Caco-2 (cell line): ENCODE data around the gene STAMBP. TPM values are rescaled to one million over a fixed set of nuclear protein-coding genes. Genes with fewer than 3 reads are reported as not detected.

Experiments used
- BruUV-seq: library from RNA; stranded (reverse); fragments of 400-500 nt; replicated peaks from 2 replicates; lab custom pipeline; 2021; lab: Mats Ljungman, UMichigan
- CTCF ChIA-PET: fragments of 300-600 bp; sonication (Branson Sonifier 250); formaldehyde crosslinking; loops from one replicate; lab custom pipeline; 2022; ENCODE audit warnings: antibody characterized with exemption; lab: Charles Lee
- POLR2A ChIA-PET: fragments of 300-600 bp; sonication (Branson Sonifier 250); formaldehyde crosslinking; loops from one replicate; lab custom pipeline; 2022; ENCODE audit warnings: antibody characterized with exemption; lab: Charles Lee
- DNase-seq, 2 experiments: peaks; one replicate each; pipeline versions ENCODE4 v3.0.0 to v3.0.0-alpha.2; 2020 to 2022
- H3K27me3 ChIP-seq: replicated peaks from 2 replicates; pipeline ENCODE4 v1.6.0; 2011; ENCODE audit warnings: low read length; ENCODE audit not compliant: control insufficient read depth, insufficient read depth
- H3K36me3 ChIP-seq: 2 replicates; pipeline ENCODE4 v1.5.1; 2011; ENCODE audit warnings: low read length; ENCODE audit not compliant: control insufficient read depth, insufficient read depth
- H3K4me1 ChIP-seq: fragments of 250-450 bp; sonication (Bioruptor Pico); 2 replicates; pipeline ENCODE4 v1.5.1; 2020; ENCODE audit warnings: mild to moderate bottlenecking
- H3K4me3 ChIP-seq: 2 replicates; pipeline ENCODE4 v1.5.1; 2011; ENCODE audit warnings: low read depth, mild to moderate bottlenecking, control low read depth, low read length
- H3K9me3 ChIP-seq: fragments of 250-450 bp; sonication (Bioruptor Pico); 2 replicates; pipeline ENCODE4 v1.5.1; 2020; ENCODE audit warnings: mild to moderate bottlenecking, moderate library complexity
- H3K27ac Mint-ChIP-seq: one replicate; pipeline ENCODE4 v1.8.0; 2022; ENCODE audit warnings: mixed read lengths; ENCODE audit not compliant: unreplicated experiment
- H3K27me3 Mint-ChIP-seq: one replicate; pipeline ENCODE4 v1.8.0; 2022; ENCODE audit warnings: mixed read lengths; ENCODE audit not compliant: insufficient read depth, unreplicated experiment
- H3K36me3 Mint-ChIP-seq: one replicate; pipeline ENCODE4 v1.8.0; 2022; ENCODE audit warnings: mild to moderate bottlenecking, mixed read lengths; ENCODE audit not compliant: insufficient read depth, unreplicated experiment
- H3K4me1 Mint-ChIP-seq: one replicate; pipeline ENCODE4 v1.8.0; 2022; ENCODE audit warnings: low read depth, mixed read lengths; ENCODE audit not compliant: unreplicated experiment
- H3K4me3 Mint-ChIP-seq: one replicate; pipeline ENCODE4 v1.8.0; 2022; ENCODE audit warnings: mild to moderate bottlenecking, moderate library complexity, mixed read lengths; ENCODE audit not compliant: unreplicated experiment
- H3K9me3 Mint-ChIP-seq: one replicate; pipeline ENCODE4 v1.8.0; 2022; ENCODE audit warnings: mixed read lengths; ENCODE audit not compliant: unreplicated experiment
- intact Hi-C: fragments of 100-400 bp; cut with micrococcal nuclease; formaldehyde crosslinking; loops from one replicate; pipeline ENCODE4 v1.10.0; 2022; ENCODE audit not compliant: unreplicated experiment
- total RNA-seq: library from RNA; stranded (reverse); gene quantifications from 2 replicates; pipeline ENCODE4 v1.2.3, GENCODE V29; 2022
- TF ChIP-seq, protein P1 (sequence below), 2 experiments: fragments of 200-600 bp in 1 of 2; IDR thresholded peaks; 1 replicate in 1 of 2; 2 replicates in 1 of 2; pipeline versions ENCODE4 v1.5.1 to v1.8.0; 2011 to 2022; ENCODE audit warnings: antibody characterized with exemption in 1 of 2, control low read depth in 1 of 2, inconsistent platforms in 1 of 2, low read depth in 1 of 2, low read length in 1 of 2, mild to moderate bottlenecking in 1 of 2, moderate library complexity in 1 of 2; ENCODE audit not compliant: insufficient read depth in 1 of 2, severe bottlenecking in 1 of 2, unreplicated experiment in 1 of 2

STAMBP gene
- total RNA-seq, 1 experiment from 2014 or later: 49.8 TPM

- no TSS peak for BruUV-seq
- Mint-ChIP-seq H3K36me3 (no peaks in the 10 kb centered on the region), H3K27me3 (no peaks in the 10 kb centered on the region), H3K4me3 (no peak overlapping the region), H3K4me1 (no peaks in the 10 kb centered on the region), H3K9me3 (no peaks in the 10 kb centered on the region), H3K27ac (no peak overlapping the region)
- ChIA-PET CTCF (no interaction called here), POLR2A (no interaction called here)
- H3K4me3 ChIP-seq: no peak overlapping the region
- H3K27me3 ChIP-seq: no peaks in the 10 kb centered on the region
- H3K4me1 ChIP-seq: no peaks in the 10 kb centered on the region
- H3K36me3 ChIP-seq: no peaks in the 10 kb centered on the region
- no peak for DNase-seq
- no peaks in the 10 kb centered on the region for H3K9me3 ChIP-seq
- TF ChIP-seq, protein P1, sequence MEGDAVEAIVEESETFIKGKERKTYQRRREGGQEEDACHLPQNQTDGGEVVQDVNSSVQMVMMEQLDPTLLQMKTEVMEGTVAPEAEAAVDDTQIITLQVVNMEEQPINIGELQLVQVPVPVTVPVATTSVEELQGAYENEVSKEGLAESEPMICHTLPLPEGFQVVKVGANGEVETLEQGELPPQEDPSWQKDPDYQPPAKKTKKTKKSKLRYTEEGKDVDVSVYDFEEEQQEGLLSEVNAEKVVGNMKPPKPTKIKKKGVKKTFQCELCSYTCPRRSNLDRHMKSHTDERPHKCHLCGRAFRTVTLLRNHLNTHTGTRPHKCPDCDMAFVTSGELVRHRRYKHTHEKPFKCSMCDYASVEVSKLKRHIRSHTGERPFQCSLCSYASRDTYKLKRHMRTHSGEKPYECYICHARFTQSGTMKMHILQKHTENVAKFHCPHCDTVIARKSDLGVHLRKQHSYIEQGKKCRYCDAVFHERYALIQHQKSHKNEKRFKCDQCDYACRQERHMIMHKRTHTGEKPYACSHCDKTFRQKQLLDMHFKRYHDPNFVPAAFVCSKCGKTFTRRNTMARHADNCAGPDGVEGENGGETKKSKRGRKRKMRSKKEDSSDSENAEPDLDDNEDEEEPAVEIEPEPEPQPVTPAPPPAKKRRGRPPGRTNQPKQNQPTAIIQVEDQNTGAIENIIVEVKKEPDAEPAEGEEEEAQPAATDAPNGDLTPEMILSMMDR (IDR thresholded peaks at IDR 0.05; ENCODE audit: insufficient read depth in 1 of 2, low read depth in 1 of 2, low read length in 1 of 2, severe bottlenecking in 1 of 2, unreplicated experiment in 1 of 2): no peak
- intact Hi-C loops: no loop called here
These were observed 90.1 kb downstream of the STAMBP start for GRCh38 chr2:73918856-73919255.

DNA sequence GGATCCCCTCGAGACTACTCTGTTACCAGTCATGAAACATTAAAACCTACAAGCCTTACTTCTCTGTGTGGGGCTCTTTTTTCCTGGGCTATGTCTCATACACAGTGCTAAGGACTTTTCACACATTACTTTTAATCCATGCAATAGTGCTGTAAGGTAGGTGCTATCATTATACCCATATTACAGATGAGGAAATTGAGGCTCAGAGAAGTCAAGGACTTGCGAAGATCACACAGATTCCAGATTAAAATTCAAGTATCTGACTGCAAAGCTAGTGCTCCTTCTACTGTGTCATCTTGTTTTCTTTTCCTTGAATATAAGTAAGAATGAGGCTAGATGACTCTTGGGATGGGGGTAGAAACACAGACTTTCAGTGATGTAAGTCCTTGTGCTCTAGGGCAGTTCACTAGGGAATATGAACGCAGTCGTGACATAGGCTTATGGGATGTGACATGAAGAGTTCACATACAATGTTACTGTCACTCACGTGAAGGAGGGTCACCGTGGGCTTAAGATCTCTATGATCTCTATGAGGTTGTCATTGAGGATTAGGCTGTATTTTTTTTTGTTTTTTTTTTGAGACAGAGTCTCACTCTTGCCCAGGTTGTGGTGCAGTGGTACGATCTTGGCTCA lies 91.0 kb downstream of the STAMBP start:
- intact Hi-C loops: loop anchor here (10.0 kb wide), 1 partner anchor 205 kb away; no protein-coding TSS in a partner anchor
- no TSS peak for BruUV-seq
- H3K9me3 Mint-ChIP-seq: no peaks in the 10 kb centered on the region

More for the DNA sequence above, 91.0 kb downstream of the STAMBP start:
- ChIA-PET POLR2A (no interaction called here), CTCF (no interaction called here)
- H3K4me1 ChIP-seq: no peaks in the 10 kb centered on the region
- no peaks in the 10 kb centered on the region for H3K27me3 ChIP-seq
- H3K36me3 ChIP-seq: no peaks in the 10 kb centered on the region
- H3K4me1 Mint-ChIP-seq: no peaks in the 10 kb centered on the region
- H3K4me3 ChIP-seq: no peak overlapping the region
- no peak for DNase-seq
- H3K9me3 ChIP-seq: no peaks in the 10 kb centered on the region
- H3K36me3 Mint-ChIP-seq: no peaks in the 10 kb centered on the region
- no peak overlapping the region for H3K27ac Mint-ChIP-seq
- no peaks in the 10 kb centered on the region for H3K27me3 Mint-ChIP-seq
- TF ChIP-seq, protein P1 (IDR thresholded peaks at IDR 0.05; ENCODE audit: insufficient read depth in 1 of 2, low read depth in 1 of 2, low read length in 1 of 2, severe bottlenecking in 1 of 2, unreplicated experiment in 1 of 2): no peak
- H3K4me3 Mint-ChIP-seq: no peak overlapping the region
